GM23338 (cell line): ENCODE results near the gene EHMT2. TPM values are rescaled to one million over a fixed set of nuclear protein-coding genes. Genes with fewer than 3 reads are reported as not detected.

Source experiments
- ATAC-seq: fragments of 200-7000 bp; cut with Tn5 transposase; 3 replicates; pipeline ENCODE4 v1.9.1; 2020
- DNase-seq: peaks from one replicate; pipeline ENCODE4 v3.0.0-alpha.2; 2015; ENCODE audit warnings: low spot score
- H2AFZ ChIP-seq: fragments of 200-600 bp; sonication (generic); 2 replicates; pipeline ENCODE4 v1.8.0; 2016; ENCODE audit warnings: antibody characterized with exemption, mild to moderate bottlenecking, moderate library complexity
- H3F3A ChIP-seq: fragments of 200-600 bp; sonication (generic); replicated peaks from 2 replicates; pipeline ENCODE4 v1.8.0; 2017; ENCODE audit warnings: antibody characterized with exemption, mixed run types, low read depth
- H3K27ac ChIP-seq: fragments of 200-600 bp; sonication (generic); 2 replicates; pipeline ENCODE4 v1.6.1; 2016; ENCODE audit warnings: low read depth
- H3K27me3 ChIP-seq: fragments of 200-600 bp; sonication (generic); 2 replicates; pipeline ENCODE4 v1.8.0; 2016; ENCODE audit warnings: mild to moderate bottlenecking, mixed run types, moderate library complexity; ENCODE audit not compliant: insufficient read depth
- H3K36me3 ChIP-seq: fragments of 200-600 bp; sonication (generic); 2 replicates; pipeline ENCODE4 v1.8.0; 2016; ENCODE audit warnings: mild to moderate bottlenecking; ENCODE audit not compliant: insufficient read depth
- H3K4me1 ChIP-seq: fragments of 200-600 bp; sonication (generic); 2 replicates; pipeline ENCODE4 v1.8.0; 2016; ENCODE audit warnings: mild to moderate bottlenecking, moderate library complexity; ENCODE audit not compliant: insufficient read depth
- H3K4me2 ChIP-seq: fragments of 200-600 bp; sonication (generic); 2 replicates; pipeline ENCODE4 v1.7.1; 2017; ENCODE audit warnings: mixed run types
- H3K4me3 ChIP-seq: fragments of 200-600 bp; sonication (generic); 2 replicates; pipeline ENCODE4 v1.6.1; 2016; ENCODE audit warnings: mixed run types
- H3K79me2 ChIP-seq: fragments of 200-600 bp; sonication (generic); replicated peaks from 2 replicates; pipeline ENCODE4 v1.8.0; 2017; ENCODE audit warnings: mild to moderate bottlenecking; ENCODE audit not compliant: insufficient read depth
- H3K9me2 ChIP-seq: fragments of 200-600 bp; sonication (generic); 2 replicates; pipeline ENCODE4 v1.8.0; 2017; ENCODE audit not compliant: insufficient read depth
- H4K20me1 ChIP-seq: fragments of 200-600 bp; sonication (generic); replicated peaks from 2 replicates; pipeline ENCODE4 v1.8.0; 2017; ENCODE audit warnings: mild to moderate bottlenecking; ENCODE audit not compliant: insufficient read depth
- H3K27ac Mint-ChIP-seq: 2 replicates; pipeline ENCODE4 v1.8.0; 2020; ENCODE audit warnings: inconsistent platforms, mild to moderate bottlenecking, moderate library complexity, mixed read lengths
- H3K27me3 Mint-ChIP-seq: 3 replicates; pipeline ENCODE4 v1.8.0; 2022; ENCODE audit warnings: low read depth, mild to moderate bottlenecking, moderate library complexity, mixed read lengths, inconsistent platforms; ENCODE audit not compliant: insufficient read depth, poor library complexity
- H3K36me3 Mint-ChIP-seq: 3 replicates; pipeline ENCODE4 v1.8.0; 2021; ENCODE audit warnings: low read depth, mild to moderate bottlenecking, inconsistent platforms, moderate library complexity, mixed read lengths
- H3K4me1 Mint-ChIP-seq: 3 replicates; pipeline ENCODE4 v1.8.0; 2020; ENCODE audit warnings: mild to moderate bottlenecking, inconsistent platforms, mixed read lengths
- H3K4me3 Mint-ChIP-seq: 3 replicates; pipeline ENCODE4 v1.8.0; 2021; ENCODE audit warnings: moderate library complexity, mild to moderate bottlenecking, inconsistent platforms, mixed read lengths
- H3K9me3 Mint-ChIP-seq: 3 replicates; pipeline ENCODE4 v1.8.0; 2020; ENCODE audit warnings: moderate library complexity, mild to moderate bottlenecking, inconsistent platforms, mixed read lengths
- CREB1 ChIP-seq: fragments of 250-450 bp; sonication (Bioruptor Pico); IDR thresholded peaks from 2 replicates; pipeline ENCODE4 v1.5.0; 2020; ENCODE audit warnings: low read depth, mild to moderate bottlenecking, moderate library complexity
- EZH2 ChIP-seq: fragments of 200-600 bp; sonication (generic); IDR thresholded peaks from one replicate; pipeline ENCODE4 v1.8.0; 2017; ENCODE audit warnings: antibody characterized with exemption, mild to moderate bottlenecking, low read depth; ENCODE audit not compliant: unreplicated experiment
- EZH2phosphoT487 ChIP-seq: fragments of 200-600 bp; sonication (generic); IDR thresholded peaks from one replicate; pipeline ENCODE4 v1.8.1; 2018; ENCODE audit warnings: antibody characterized with exemption; ENCODE audit not compliant: unreplicated experiment
- JUNB ChIP-seq: IDR thresholded peaks from one replicate; pipeline ENCODE4 v1.6.1; 2016; ENCODE audit warnings: antibody characterized with exemption; ENCODE audit not compliant: unreplicated experiment
- NANOG ChIP-seq: IDR thresholded peaks from 2 replicates; pipeline ENCODE4 v1.6.1; 2016; ENCODE audit warnings: antibody characterized with exemption, borderline replicate concordance
- ZNF114 ChIP-seq: fragments of 250-450 bp; sonication (Bioruptor Pico); IDR thresholded peaks from 2 replicates; pipeline ENCODE4 v1.5.0; 2020; ENCODE audit warnings: mild to moderate bottlenecking, moderate library complexity
- ZNF331 ChIP-seq: fragments of 250-450 bp; sonication (Bioruptor Pico); IDR thresholded peaks from 2 replicates; pipeline ENCODE4 v1.5.0; 2020; ENCODE audit warnings: low read depth, mild to moderate bottlenecking, moderate library complexity
- polyA plus RNA-seq: library from polyadenylated mRNA; unstranded; fragments of >200 nt; fragmentation: Nextera tagmentation; extraction: Ambion mirVana; gene quantifications from 2 replicates; pipeline ENCODE4 v1.2.1, GENCODE V29; 2016
- total RNA-seq: library from RNA; depleted of rRNA; stranded (reverse); fragments of >200 nt; shearing (Covaris generic); gene quantifications from 2 replicates; pipeline ENCODE4 v1.2.3, GENCODE V29; 2014
- TF ChIP-seq, protein P1 (sequence below): IDR thresholded peaks from 2 replicates; pipeline ENCODE4 v1.6.1; 2016; ENCODE audit warnings: antibody characterized with exemption
- TF ChIP-seq, protein P2 (sequence below): fragments of 250-450 bp; sonication (Bioruptor Pico); IDR thresholded peaks from 2 replicates; pipeline ENCODE4 v1.5.0; 2020; ENCODE audit warnings: mild to moderate bottlenecking, moderate library complexity
- TF ChIP-seq, protein P3 (sequence below): IDR thresholded peaks from one replicate; pipeline ENCODE4 v1.6.1; 2018; ENCODE audit warnings: antibody characterized with exemption; ENCODE audit not compliant: unreplicated experiment
- TF ChIP-seq, protein P4 (sequence below), 2 experiments: fragments of 200-600 bp in 1 of 2; sonication (generic) in 1 of 2; conservative IDR thresholded peaks; 2 replicates each; pipeline versions ENCODE4 v1.5.1 to v1.6.1; 2016 to 2017; ENCODE audit warnings: antibody characterized with exemption in 2 of 2, low read depth in 2 of 2, mild to moderate bottlenecking in 2 of 2, moderate library complexity in 1 of 2

Gene EHMT2
- total and polyA plus RNA-seq, 2 experiments from 2014 or later = 113 to 193 TPM

DNA sequence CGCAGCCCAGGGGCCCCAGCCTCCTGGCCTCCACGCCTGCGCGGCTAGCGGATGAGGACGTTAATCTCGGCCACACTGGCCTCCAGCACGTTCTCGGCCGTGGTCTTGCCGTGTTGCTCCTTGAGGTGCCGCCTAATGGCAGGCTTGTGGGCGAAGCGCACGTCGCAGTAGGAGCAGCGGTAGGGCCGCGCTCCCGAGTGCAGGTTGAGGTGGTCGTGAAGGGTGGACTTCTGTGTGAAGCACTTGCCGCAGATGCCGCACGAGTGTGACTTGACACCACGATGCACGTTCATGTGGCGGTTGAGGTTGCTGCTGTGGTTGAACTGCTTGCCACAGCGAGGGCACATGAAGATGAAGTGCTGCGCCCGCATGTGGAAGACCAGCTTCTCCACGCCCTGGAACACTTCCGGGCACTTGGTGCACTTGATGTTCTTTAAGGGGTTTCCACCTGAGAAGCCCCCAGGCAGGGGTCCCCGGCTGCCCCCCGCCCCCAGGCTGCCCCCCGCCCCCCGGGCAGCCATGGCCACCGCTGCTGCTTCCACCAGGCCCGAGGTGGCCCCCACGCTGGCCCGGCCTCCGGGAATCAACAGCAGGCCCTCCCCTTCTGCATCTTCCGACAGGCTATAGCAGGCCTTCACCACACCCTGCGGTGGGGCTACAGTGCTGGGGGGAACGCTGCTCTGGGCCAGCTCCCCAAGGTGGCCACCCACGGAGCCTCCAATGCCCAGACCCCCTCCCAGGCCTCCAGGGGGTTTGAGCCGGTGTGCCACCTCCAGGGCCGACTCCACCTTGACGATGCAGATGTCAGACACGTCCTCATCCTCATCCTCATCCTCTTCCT lies 2.6 kb upstream of the EHMT2 start:
- Histone ChIP-seq H3K27ac (no peak overlapping the region), H2AFZ (no peak overlapping the region), H3K9me2 (no peaks in the 10 kb centered on the region), H3K79me2 (peaks cover 15% of the 10 kb centered on the region; the same call in 1 of the 2 replicates), H3K4me1 (peaks cover 13% of the 10 kb centered on the region; the same call in 1 of the 2 replicates), H3K36me3 (peaks cover 10% of the 10 kb centered on the region), H3K27me3 (no peaks in the 10 kb centered on the region), H3K4me2 (no peak overlapping the region; the same call in 1 of the 2 replicates), H3K4me3 (no peak overlapping the region), H3F3A (peaks cover 17% of the 10 kb centered on the region; the same call in 1 of the 2 replicates), H4K20me1 (peaks cover 5% of the 10 kb centered on the region; the same call in 1 of the 2 replicates)
- DNase-seq (no peak), ATAC-seq (no peak)
- no peak overlapping the region for H3K27ac Mint-ChIP-seq
- no peaks in the 10 kb centered on the region for H3K9me3 Mint-ChIP-seq
- peaks cover 23% of the 10 kb centered on the region for H3K27me3 Mint-ChIP-seq
- no peak for TF ChIP-seq NANOG
- TF ChIP-seq, protein P1, sequence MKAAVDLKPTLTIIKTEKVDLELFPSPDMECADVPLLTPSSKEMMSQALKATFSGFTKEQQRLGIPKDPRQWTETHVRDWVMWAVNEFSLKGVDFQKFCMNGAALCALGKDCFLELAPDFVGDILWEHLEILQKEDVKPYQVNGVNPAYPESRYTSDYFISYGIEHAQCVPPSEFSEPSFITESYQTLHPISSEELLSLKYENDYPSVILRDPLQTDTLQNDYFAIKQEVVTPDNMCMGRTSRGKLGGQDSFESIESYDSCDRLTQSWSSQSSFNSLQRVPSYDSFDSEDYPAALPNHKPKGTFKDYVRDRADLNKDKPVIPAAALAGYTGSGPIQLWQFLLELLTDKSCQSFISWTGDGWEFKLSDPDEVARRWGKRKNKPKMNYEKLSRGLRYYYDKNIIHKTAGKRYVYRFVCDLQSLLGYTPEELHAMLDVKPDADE = no peak
- no peak for TF ChIP-seq ZNF331 (CRISPR knock-in tag)
- TF ChIP-seq, protein P2, sequence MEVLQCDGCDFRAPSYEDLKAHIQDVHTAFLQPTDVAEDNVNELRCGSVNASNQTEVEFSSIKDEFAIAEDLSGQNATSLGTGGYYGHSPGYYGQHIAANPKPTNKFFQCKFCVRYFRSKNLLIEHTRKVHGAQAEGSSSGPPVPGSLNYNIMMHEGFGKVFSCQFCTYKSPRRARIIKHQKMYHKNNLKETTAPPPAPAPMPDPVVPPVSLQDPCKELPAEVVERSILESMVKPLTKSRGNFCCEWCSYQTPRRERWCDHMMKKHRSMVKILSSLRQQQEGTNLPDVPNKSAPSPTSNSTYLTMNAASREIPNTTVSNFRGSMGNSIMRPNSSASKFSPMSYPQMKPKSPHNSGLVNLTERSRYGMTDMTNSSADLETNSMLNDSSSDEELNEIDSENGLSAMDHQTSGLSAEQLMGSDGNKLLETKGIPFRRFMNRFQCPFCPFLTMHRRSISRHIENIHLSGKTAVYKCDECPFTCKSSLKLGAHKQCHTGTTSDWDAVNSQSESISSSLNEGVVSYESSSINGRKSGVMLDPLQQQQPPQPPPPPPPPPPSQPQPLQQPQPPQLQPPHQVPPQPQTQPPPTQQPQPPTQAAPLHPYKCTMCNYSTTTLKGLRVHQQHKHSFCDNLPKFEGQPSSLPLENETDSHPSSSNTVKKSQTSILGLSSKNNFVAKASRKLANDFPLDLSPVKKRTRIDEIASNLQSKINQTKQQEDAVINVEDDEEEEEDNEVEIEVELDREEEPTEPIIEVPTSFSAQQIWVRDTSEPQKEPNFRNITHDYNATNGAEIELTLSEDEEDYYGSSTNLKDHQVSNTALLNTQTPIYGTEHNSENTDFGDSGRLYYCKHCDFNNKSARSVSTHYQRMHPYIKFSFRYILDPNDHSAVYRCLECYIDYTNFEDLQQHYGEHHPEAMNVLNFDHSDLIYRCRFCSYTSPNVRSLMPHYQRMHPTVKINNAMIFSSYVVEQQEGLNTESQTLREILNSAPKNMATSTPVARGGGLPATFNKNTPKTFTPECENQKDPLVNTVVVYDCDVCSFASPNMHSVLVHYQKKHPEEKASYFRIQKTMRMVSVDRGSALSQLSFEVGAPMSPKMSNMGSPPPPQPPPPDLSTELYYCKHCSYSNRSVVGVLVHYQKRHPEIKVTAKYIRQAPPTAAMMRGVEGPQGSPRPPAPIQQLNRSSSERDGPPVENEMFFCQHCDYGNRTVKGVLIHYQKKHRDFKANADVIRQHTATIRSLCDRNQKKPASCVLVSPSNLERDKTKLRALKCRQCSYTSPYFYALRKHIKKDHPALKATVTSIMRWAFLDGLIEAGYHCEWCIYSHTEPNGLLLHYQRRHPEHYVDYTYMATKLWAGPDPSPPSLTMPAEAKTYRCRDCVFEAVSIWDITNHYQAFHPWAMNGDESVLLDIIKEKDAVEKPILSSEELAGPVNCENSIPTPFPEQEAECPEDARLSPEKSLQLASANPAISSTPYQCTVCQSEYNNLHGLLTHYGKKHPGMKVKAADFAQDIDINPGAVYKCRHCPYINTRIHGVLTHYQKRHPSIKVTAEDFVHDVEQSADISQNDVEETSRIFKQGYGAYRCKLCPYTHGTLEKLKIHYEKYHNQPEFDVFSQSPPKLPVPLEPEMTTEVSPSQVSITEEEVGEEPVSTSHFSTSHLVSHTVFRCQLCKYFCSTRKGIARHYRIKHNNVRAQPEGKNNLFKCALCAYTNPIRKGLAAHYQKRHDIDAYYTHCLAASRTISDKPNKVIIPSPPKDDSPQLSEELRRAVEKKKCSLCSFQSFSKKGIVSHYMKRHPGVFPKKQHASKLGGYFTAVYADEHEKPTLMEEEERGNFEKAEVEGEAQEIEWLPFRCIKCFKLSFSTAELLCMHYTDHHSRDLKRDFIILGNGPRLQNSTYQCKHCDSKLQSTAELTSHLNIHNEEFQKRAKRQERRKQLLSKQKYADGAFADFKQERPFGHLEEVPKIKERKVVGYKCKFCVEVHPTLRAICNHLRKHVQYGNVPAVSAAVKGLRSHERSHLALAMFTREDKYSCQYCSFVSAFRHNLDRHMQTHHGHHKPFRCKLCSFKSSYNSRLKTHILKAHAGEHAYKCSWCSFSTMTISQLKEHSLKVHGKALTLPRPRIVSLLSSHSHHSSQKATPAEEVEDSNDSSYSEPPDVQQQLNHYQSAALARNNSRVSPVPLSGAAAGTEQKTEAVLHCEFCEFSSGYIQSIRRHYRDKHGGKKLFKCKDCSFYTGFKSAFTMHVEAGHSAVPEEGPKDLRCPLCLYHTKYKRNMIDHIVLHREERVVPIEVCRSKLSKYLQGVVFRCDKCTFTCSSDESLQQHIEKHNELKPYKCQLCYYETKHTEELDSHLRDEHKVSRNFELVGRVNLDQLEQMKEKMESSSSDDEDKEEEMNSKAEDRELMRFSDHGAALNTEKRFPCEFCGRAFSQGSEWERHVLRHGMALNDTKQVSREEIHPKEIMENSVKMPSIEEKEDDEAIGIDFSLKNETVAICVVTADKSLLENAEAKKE (CRISPR knock-in tag) = no peak
- no peak for TF ChIP-seq JUNB
- no peak for TF ChIP-seq ZNF114 (CRISPR knock-in tag)
- TF ChIP-seq EZH2phosphoT487 = no peak
- TF ChIP-seq, protein P3, sequence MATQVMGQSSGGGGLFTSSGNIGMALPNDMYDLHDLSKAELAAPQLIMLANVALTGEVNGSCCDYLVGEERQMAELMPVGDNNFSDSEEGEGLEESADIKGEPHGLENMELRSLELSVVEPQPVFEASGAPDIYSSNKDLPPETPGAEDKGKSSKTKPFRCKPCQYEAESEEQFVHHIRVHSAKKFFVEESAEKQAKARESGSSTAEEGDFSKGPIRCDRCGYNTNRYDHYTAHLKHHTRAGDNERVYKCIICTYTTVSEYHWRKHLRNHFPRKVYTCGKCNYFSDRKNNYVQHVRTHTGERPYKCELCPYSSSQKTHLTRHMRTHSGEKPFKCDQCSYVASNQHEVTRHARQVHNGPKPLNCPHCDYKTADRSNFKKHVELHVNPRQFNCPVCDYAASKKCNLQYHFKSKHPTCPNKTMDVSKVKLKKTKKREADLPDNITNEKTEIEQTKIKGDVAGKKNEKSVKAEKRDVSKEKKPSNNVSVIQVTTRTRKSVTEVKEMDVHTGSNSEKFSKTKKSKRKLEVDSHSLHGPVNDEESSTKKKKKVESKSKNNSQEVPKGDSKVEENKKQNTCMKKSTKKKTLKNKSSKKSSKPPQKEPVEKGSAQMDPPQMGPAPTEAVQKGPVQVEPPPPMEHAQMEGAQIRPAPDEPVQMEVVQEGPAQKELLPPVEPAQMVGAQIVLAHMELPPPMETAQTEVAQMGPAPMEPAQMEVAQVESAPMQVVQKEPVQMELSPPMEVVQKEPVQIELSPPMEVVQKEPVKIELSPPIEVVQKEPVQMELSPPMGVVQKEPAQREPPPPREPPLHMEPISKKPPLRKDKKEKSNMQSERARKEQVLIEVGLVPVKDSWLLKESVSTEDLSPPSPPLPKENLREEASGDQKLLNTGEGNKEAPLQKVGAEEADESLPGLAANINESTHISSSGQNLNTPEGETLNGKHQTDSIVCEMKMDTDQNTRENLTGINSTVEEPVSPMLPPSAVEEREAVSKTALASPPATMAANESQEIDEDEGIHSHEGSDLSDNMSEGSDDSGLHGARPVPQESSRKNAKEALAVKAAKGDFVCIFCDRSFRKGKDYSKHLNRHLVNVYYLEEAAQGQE = no peak
- no peak for TF ChIP-seq CREB1 (CRISPR knock-in tag)
- TF ChIP-seq EZH2 = no peak
- TF ChIP-seq, protein P4, sequence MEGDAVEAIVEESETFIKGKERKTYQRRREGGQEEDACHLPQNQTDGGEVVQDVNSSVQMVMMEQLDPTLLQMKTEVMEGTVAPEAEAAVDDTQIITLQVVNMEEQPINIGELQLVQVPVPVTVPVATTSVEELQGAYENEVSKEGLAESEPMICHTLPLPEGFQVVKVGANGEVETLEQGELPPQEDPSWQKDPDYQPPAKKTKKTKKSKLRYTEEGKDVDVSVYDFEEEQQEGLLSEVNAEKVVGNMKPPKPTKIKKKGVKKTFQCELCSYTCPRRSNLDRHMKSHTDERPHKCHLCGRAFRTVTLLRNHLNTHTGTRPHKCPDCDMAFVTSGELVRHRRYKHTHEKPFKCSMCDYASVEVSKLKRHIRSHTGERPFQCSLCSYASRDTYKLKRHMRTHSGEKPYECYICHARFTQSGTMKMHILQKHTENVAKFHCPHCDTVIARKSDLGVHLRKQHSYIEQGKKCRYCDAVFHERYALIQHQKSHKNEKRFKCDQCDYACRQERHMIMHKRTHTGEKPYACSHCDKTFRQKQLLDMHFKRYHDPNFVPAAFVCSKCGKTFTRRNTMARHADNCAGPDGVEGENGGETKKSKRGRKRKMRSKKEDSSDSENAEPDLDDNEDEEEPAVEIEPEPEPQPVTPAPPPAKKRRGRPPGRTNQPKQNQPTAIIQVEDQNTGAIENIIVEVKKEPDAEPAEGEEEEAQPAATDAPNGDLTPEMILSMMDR (conservative IDR thresholded peaks at IDR 0.05; ENCODE audit: low read depth in 2 of 2) = no peak
- peaks cover 37% of the 10 kb centered on the region for H3K36me3 Mint-ChIP-seq
- peak overlapping the region; percentile 23; the same call in 2 of the 3 replicates for H3K4me3 Mint-ChIP-seq
- peaks cover 31% of the 10 kb centered on the region for H3K4me1 Mint-ChIP-seq
